HEK293 (cell line): ENCODE data around the gene ZBTB5.

Source experiments
- CTCF ChIA-PET: fragments of 350-600 bp; formaldehyde crosslinking; extraction: SDS; loops from one replicate; lab custom pipeline; 2021; ENCODE audit warnings: antibody characterized with exemption; lab: Yijun Ruan, JAX
- POLR2A ChIA-PET: fragments of 300-600 bp; formaldehyde crosslinking; extraction: SDS; loops from one replicate; lab custom pipeline; 2020; ENCODE audit warnings: antibody characterized with exemption, inconsistent platforms; lab: Yijun Ruan, JAX
- H3K27ac ChIP-seq: fragments of 200-500 bp; sonication (Bioruptor generic); 2 replicates; pipeline ENCODE4 v1.5.1; 2014; ENCODE audit warnings: low read depth, low read length, control low read depth, inconsistent platforms; ENCODE audit errors: extremely low read depth
- H3K36me3 ChIP-seq, 2 experiments: fragments of 200-500 bp in 1 of 2; sonication (Bioruptor generic) in 1 of 2; 1 replicate in 1 of 2; 2 replicates in 1 of 2; pipeline ENCODE4 v1.5.1; 2014 to 2017; ENCODE audit warnings: inconsistent platforms in 2 of 2, low read length in 2 of 2; ENCODE audit not compliant: control insufficient read depth in 2 of 2, insufficient read depth in 1 of 2
- H3K4me1 ChIP-seq: fragments of 200-500 bp; sonication (Bioruptor generic); 2 replicates; pipeline ENCODE4 v1.5.1; 2014; ENCODE audit warnings: mild to moderate bottlenecking, low read length, inconsistent platforms; ENCODE audit not compliant: control insufficient read depth, insufficient read depth
- H3K4me3 ChIP-seq: 2 replicates; pipeline ENCODE4 v1.5.1; 2011; ENCODE audit warnings: low read depth, mild to moderate bottlenecking, control low read depth, low read length, moderate library complexity
- H3K9me3 ChIP-seq: fragments of 200-500 bp; sonication (Bioruptor generic); 2 replicates; pipeline ENCODE4 v1.5.1; 2014; ENCODE audit warnings: low read depth, low read length, inconsistent platforms; ENCODE audit not compliant: control insufficient read depth, insufficient read depth
- ATF2 ChIP-seq: fragments of 450-650 bp; formaldehyde crosslinking; IDR thresholded peaks from 2 replicates; pipeline ENCODE4 v1.5.1; 2016; ENCODE audit warnings: missing biosample characterization, missing genetic modification characterization, low read depth
- IKZF3 ChIP-seq: fragments of 450-650 bp; IDR thresholded peaks from 2 replicates; pipeline ENCODE4 v1.5.0; 2018; ENCODE audit warnings: missing biosample characterization, mild to moderate bottlenecking, missing genetic modification characterization, moderate library complexity
- OVOL3 ChIP-seq: fragments of 450-650 bp; formaldehyde crosslinking; IDR thresholded peaks from 2 replicates; pipeline ENCODE4 v1.5.1; 2016; ENCODE audit warnings: missing biosample characterization, missing genetic modification characterization
- PRDM10 ChIP-seq: fragments of 450-650 bp; formaldehyde crosslinking; IDR thresholded peaks from 2 replicates; pipeline ENCODE4 v1.5.1; 2016; ENCODE audit warnings: missing biosample characterization, missing genetic modification characterization
- TSHZ1 ChIP-seq: fragments of 450-650 bp; formaldehyde crosslinking; IDR thresholded peaks from 2 replicates; pipeline ENCODE4 v1.5.1; 2016; ENCODE audit warnings: missing biosample characterization, missing genetic modification characterization, borderline replicate concordance
- ZBTB10 ChIP-seq: fragments of 450-650 bp; formaldehyde crosslinking; IDR thresholded peaks from 2 replicates; pipeline ENCODE4 v1.5.1; 2016; ENCODE audit warnings: missing biosample characterization, missing genetic modification characterization
- ZBTB11 ChIP-seq: fragments of 450-650 bp; formaldehyde crosslinking; conservative IDR thresholded peaks from 2 replicates; pipeline ENCODE4 v1.5.1; 2016; ENCODE audit warnings: low read depth, missing biosample characterization, missing genetic modification characterization
- ZBTB8A ChIP-seq: fragments of 450-650 bp; formaldehyde crosslinking; IDR thresholded peaks from 2 replicates; pipeline ENCODE4 v1.5.1; 2016; ENCODE audit warnings: missing biosample characterization, missing genetic modification characterization
- ZFP41 ChIP-seq: fragments of 450-650 bp; formaldehyde crosslinking; IDR thresholded peaks from 2 replicates; pipeline ENCODE4 v1.5.1; 2016; ENCODE audit warnings: missing biosample characterization, missing genetic modification characterization, borderline replicate concordance
- ZNF26 ChIP-seq: fragments of 450-650 bp; formaldehyde crosslinking; IDR thresholded peaks from 2 replicates; pipeline ENCODE4 v1.5.1; 2016; ENCODE audit warnings: missing biosample characterization, missing genetic modification characterization
- ZNF324 ChIP-seq: fragments of 450-650 bp; formaldehyde crosslinking; IDR thresholded peaks from 2 replicates; pipeline ENCODE4 v1.5.1; 2016; ENCODE audit warnings: missing biosample characterization, missing genetic modification characterization
- ZNF341 ChIP-seq: fragments of 450-650 bp; formaldehyde crosslinking; IDR thresholded peaks from 2 replicates; pipeline ENCODE4; 2016; ENCODE audit warnings: low read depth, missing biosample characterization, missing genetic modification characterization
- ZNF350 ChIP-seq: fragments of 450-650 bp; formaldehyde crosslinking; IDR thresholded peaks from 2 replicates; pipeline ENCODE4 v1.5.0; 2017; ENCODE audit warnings: missing biosample characterization, mild to moderate bottlenecking, missing genetic modification characterization
- ZNF449 ChIP-seq: fragments of 450-650 bp; formaldehyde crosslinking; IDR thresholded peaks from 2 replicates; pipeline ENCODE4 v1.5.1; 2017; ENCODE audit warnings: missing biosample characterization, mild to moderate bottlenecking, missing genetic modification characterization, moderate library complexity
- ZNF510 ChIP-seq: fragments of 450-650 bp; formaldehyde crosslinking; IDR thresholded peaks from 2 replicates; pipeline ENCODE4 v1.5.1; 2018; ENCODE audit warnings: mild to moderate bottlenecking, missing genetic modification characterization, missing biosample characterization; ENCODE audit not compliant: insufficient replicate concordance
- ZNF585B ChIP-seq: fragments of 450-650 bp; formaldehyde crosslinking; IDR thresholded peaks from 2 replicates; pipeline ENCODE4 v1.5.1; 2016; ENCODE audit warnings: missing biosample characterization, missing genetic modification characterization

Gene ZBTB5

GRCh38 chr9:37465249-37466036 is at the start of gene ZBTB5:
Gene ZBTB5, minus strand, starts transcription at chr9:37465450. Its CDS starts 22,899 bp downstream, at chr9:37442551.
- Histone ChIP-seq H3K4me1 (no peaks in the 10 kb centered on the region), H3K4me3 (peak within 1 kb of the TSS; percentile 95), H3K36me3 (peaks cover 0 to 3% of the 10 kb centered on the region in 2 experiments; a peak in 2 of 3 replicates), H3K27ac (peak within 1 kb of the TSS; percentile 86), H3K9me3 (no peaks in the 10 kb centered on the region)
- ChIA-PET CTCF (interaction anchor here (0.9 to 1.0 kb wide), 2 partner anchors 50 to 602 kb away, joined by 4 read pairs; no protein-coding TSS in a partner anchor), POLR2A (interaction anchor here (0.6 to 3.0 kb wide), 24 partner anchors 9 to 927 kb away, joined by 3 to 39 read pairs (median 6); partner anchors contain the start of genes ALDH1B1, EXOSC3, FBXO10 and GRHPR)
- peak; percentile 37; the same call in 1 of the 2 replicates for TF ChIP-seq IKZF3 (tag by site-specific recombination)
- TF ChIP-seq OVOL3 (tag by site-specific recombination), result 0 out of 2 replicates have a peak, but pooled peaks have one; percentile 18
- peak; percentile 56 for TF ChIP-seq ZBTB8A (tag by site-specific recombination)
- TF ChIP-seq ZNF350 (tag by site-specific recombination), result peak; percentile 98
- TF ChIP-seq ZNF324, result no peak
- TF ChIP-seq ZFP41 (tag by site-specific recombination), result no peak
- no peak for TF ChIP-seq ZBTB11 (tag by site-specific recombination)
- no peak for TF ChIP-seq ZNF26 (tag by site-specific recombination)
- no peak for TF ChIP-seq ZBTB10 (tag by site-specific recombination)
- no peak for TF ChIP-seq ZNF449 (tag by site-specific recombination)
- TF ChIP-seq ATF2, result peak; percentile 97
- TF ChIP-seq PRDM10, result peak; percentile 59; the same call in 1 of the 2 replicates
- no peak for TF ChIP-seq ZNF585B (tag by site-specific recombination)
- TF ChIP-seq ZNF510 (tag by site-specific recombination), result no peak
- no peak for TF ChIP-seq TSHZ1 (tag by site-specific recombination)
- peak; percentile 59; the same call in 1 of the 2 replicates for TF ChIP-seq ZNF341 (tag by site-specific recombination)
